KOPT-K1 (cell line): Measurements from ENCODE around the gene PRPSAP1.
A peak's percentile ranks its signal among the peaks of the same experiment; 100 is the strongest.
"Not testable (repeated sequence)": the region's sequence is repeated elsewhere in the genome, so short reads cannot be mapped to it uniquely, and the experiment has no call there.

ENCODE experiments used
- H3K27ac ChIP-seq: fragments of 200-600 bp; sonication (generic); 2 replicates; pipeline ENCODE4 v1.5.1; 2016; ENCODE audit warnings: antibody characterized with exemption, mild to moderate bottlenecking, low read depth, low read length; ENCODE audit not compliant: poor library complexity, severe bottlenecking
- H3K36me3 ChIP-seq: fragments of 200-600 bp; sonication (generic); 2 replicates; pipeline ENCODE4 v1.5.1; 2017; ENCODE audit warnings: antibody characterized with exemption, mild to moderate bottlenecking, low read length, moderate library complexity; ENCODE audit not compliant: insufficient read depth
- H3K9me3 ChIP-seq: fragments of 200-600 bp; sonication (generic); 2 replicates; pipeline ENCODE4 v1.5.1; 2017; ENCODE audit warnings: antibody characterized with exemption, low read length, mild to moderate bottlenecking; ENCODE audit not compliant: insufficient read depth, poor library complexity, severe bottlenecking

The PRPSAP1 gene

GRCh38 chr17:76354747-76355310, 1.1 kb upstream of the PRPSAP1 start:
- Histone ChIP-seq H3K9me3 (no peaks in the 10 kb centered on the region), H3K27ac (no peak overlapping the region)

DNA sequence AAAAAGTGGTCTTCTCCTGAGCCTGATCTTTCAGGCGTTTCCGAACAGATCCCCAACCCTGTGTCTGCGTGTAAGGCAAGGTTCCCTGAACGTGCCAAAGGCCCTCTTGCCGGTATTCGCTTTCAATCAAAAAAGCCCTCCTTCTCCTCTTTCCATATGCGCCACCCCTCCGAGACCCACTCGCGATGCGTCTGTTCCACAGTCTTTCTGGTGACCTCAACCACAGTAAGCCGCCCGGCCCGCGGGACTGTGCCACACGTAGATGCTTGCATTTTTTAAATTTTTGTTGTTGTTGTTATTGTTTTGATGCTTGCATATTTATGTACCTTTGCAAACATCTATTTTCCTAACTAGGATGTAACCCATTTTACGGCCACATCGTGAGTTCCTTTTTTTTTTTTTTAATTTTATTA, 607 bp upstream of the PRPSAP1 start:
- Histone ChIP-seq H3K9me3 (no peaks in the 10 kb centered on the region), H3K36me3 (no peaks in the 10 kb centered on the region), H3K27ac (peak overlapping the region; percentile 88)

More at GRCh38 chr17:76354747-76355310, 1.1 kb upstream of the PRPSAP1 start:
- H3K36me3 ChIP-seq = no peaks in the 10 kb centered on the region

GRCh38 chr17:76353004-76353598, 615 bp downstream of the PRPSAP1 start:
- H3K36me3 ChIP-seq = no peaks in the 10 kb centered on the region
- peak overlapping the region; percentile 88 for H3K27ac ChIP-seq

DNA sequence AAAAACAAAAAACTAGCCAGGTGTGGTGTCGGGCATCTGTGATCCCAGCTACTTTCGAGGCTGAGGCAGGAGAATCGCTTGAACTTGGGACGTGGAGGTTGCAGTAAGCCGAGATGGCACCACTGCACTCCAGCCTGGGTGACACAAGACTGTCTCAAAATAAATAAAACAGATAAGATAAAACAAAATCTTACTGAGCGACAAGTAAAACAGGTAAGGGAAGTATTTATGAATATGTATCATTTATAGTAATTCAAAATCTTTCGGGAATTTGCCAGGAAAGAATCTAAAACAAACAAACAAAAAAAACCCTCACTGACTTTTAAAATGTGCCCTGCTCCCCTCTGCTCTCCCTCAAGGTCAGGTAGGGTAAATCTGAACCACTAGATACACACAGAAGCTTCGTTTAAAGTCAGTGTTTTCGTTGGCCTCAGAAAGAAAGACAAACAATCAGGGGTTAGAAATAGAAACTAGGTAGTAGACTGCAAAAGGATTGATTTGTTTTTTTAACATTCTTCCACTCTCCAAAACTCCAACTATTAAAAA, 2.1 kb downstream of the PRPSAP1 start:
- no peaks in the 10 kb centered on the region for H3K9me3 ChIP-seq
- H3K27ac ChIP-seq = no peak overlapping the region
- peaks cover 13% of the 10 kb centered on the region for H3K36me3 ChIP-seq

More at GRCh38 chr17:76353004-76353598, 615 bp downstream of the PRPSAP1 start:
- no peaks in the 10 kb centered on the region for H3K9me3 ChIP-seq

DNA sequence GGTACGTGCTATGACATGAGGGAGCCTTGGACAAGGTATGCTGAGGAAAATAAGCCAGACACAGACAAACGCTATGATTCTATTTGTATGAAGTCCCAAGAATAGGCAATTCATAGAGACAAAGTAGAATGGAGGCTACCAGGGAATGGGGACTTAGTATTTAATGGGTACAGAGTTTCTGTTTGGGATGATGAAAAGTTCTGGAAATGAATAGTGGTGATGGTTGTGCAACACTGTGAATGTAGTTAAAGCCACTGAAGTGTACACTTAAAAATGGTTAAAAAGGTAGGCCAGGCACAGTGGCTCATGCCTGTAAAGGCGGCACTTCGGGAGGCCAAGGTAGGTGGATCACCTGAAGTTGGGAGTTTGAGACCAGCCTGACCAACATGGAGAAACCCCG, 3.3 kb downstream of the PRPSAP1 start:
- H3K27ac ChIP-seq = no peak overlapping the region
- peaks cover 25% of the 10 kb centered on the region for H3K36me3 ChIP-seq
- no peaks in the 10 kb centered on the region for H3K9me3 ChIP-seq

DNA sequence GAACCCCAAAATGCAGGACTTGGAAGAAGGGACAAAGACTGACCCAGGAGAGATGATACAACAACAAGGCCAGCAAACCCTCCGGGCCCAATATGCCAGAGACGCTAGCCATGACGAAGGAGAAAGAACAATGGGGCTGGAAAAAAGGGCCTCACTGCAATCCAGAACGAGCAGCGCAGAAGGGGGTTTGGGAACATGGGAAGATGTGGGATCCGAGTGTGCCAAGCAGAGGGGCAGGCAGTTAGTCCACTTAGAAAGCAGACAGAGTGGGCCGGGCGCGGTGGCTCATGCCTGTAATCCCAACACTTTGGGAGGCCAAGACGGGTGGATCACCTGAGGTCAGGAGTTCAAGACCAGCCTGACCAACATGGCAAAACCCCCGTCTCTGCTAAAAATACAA, 6.8 kb downstream of the PRPSAP1 start:
- not testable (repeated sequence) for H3K27ac ChIP-seq, H3K9me3 ChIP-seq
- peaks cover 58% of the 10 kb centered on the region for H3K36me3 ChIP-seq

DNA sequence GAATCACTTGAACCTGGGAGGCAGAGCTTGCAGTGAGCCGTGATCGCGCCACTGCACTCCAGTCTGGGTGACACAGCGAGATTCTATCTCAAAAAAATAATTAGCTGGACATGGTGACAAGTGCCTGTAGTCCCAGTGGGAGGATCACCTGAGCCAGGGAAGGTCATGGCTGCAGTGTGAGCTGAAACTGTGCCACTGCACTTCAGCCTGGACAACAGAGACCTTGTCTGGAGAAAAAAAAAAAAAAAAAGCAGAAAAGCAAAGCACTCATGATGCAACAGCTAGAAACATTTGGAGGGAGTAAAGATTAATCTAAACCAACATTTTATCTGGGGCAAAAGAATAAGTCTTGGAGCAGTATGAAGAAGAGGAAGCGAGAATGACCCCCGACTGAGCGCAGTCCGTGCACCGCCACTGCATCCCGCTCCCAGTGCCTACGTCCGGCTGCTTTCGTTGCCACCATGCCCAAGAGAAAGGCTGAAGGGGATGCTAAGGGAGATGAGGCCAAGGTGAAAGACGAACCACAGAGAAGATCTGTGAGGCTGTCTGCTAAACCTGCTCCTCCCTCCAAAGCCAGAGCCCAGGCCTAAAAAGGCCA, 8.2 kb downstream of the PRPSAP1 start:
- Histone ChIP-seq H3K9me3 (no peaks in the 10 kb centered on the region), H3K36me3 (peaks cover 72% of the 10 kb centered on the region), H3K27ac (no peak overlapping the region)

- no peak overlapping the region for H3K27ac ChIP-seq
- peaks cover 88% of the 10 kb centered on the region for H3K36me3 ChIP-seq
- no peaks in the 10 kb centered on the region for H3K9me3 ChIP-seq
Observed at GRCh38 chr17:76343106-76343505, 10.6 kb downstream of the PRPSAP1 start.

DNA sequence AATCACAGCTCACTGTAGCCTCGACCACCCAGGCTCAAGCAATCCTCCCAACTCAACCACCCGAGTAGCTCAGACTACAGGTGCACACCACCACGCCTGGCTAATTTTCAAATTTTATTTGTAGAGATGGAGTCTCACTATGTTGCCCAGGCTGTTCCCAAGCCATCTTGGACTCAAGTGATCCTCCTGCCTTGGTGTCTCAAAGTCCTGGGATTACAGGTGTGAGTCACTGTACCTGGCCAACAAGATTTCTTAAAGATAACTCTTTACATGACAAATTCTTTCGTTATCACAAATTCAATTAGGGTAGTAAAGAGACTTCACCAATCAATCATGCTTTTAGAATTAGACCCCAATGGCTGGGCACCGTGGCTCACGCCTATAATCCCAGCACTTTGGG, 12.4 kb downstream of the PRPSAP1 start:
- H3K27ac ChIP-seq = no peak overlapping the region
- no peaks in the 10 kb centered on the region for H3K9me3 ChIP-seq
- H3K36me3 ChIP-seq = peaks cover 72% of the 10 kb centered on the region

GRCh38 chr17:76337413-76337777, 16.3 kb downstream of the PRPSAP1 start:
- no peaks in the 10 kb centered on the region for H3K9me3 ChIP-seq
- H3K27ac ChIP-seq = no peak overlapping the region
- H3K36me3 ChIP-seq = peaks cover 37% of the 10 kb centered on the region

- Histone ChIP-seq H3K27ac (no peak overlapping the region), H3K9me3 (no peaks in the 10 kb centered on the region), H3K36me3 (peaks cover 37% of the 10 kb centered on the region)
Observed at GRCh38 chr17:76336756-76337412, 16.8 kb downstream of the PRPSAP1 start.

DNA sequence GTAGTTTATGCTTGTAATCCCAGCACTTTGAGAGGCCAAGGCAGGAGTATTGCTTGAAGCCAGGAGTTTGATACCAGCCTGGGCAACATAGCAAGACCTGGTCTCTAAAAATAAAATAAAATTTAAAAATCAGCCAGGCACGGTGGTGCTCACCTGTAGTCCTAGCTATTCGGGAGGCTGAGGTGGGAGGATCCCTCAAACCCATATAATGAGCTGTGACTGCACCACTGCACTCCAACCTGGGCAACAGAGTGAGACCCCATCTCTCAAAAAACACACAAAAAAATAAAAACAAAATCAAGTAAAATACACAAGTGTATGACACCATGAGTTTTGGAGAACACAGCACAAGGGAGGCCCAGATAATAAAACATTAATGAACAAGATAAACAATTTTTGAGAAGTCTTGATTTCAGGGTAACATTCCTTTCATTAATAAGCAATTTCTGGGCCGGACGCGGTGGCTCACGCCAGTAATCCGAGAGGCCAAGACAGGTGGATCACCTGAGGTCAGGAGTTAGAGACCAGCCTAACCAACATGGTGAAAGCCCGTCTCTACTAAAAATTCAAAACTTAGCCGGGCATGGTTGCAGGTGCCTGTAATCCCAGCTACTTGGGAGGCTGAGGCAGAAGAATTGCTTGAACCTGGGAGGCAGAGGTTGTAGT, 17.9 kb downstream of the PRPSAP1 start:
- Histone ChIP-seq H3K36me3 (peaks cover 37% of the 10 kb centered on the region), H3K9me3 (no peaks in the 10 kb centered on the region), H3K27ac (no peak overlapping the region)

- Histone ChIP-seq H3K27ac (no peak overlapping the region), H3K9me3 (no peaks in the 10 kb centered on the region), H3K36me3 (peaks cover 37% of the 10 kb centered on the region)
Observed at GRCh38 chr17:76333673-76334505, 19.8 kb downstream of the PRPSAP1 start.

DNA sequence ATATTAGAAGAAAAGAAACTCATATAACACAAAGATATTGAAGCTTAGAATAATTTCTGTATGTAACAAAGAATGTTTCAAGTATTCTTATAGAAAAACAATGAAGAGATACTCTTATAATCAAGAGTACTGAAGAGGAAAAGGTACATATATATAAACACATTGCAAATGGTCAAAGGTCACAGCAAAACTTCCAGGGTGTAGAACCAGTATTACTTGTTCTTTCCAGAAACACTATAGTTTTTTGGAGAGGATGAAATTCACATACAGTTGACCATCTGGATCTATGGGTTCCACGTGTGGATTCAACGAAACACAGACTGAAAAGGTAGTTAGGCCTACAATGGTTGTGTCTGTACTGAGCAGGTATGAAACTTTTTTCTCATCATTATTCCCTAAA, 22.6 kb downstream of the PRPSAP1 start:
- Histone ChIP-seq H3K9me3 (no peaks in the 10 kb centered on the region), H3K36me3 (peaks cover 64% of the 10 kb centered on the region), H3K27ac (no peak overlapping the region)
